GM18870 (cell line): ENCODE results near the gene CHST12.

Source experiments
- ATAC-seq: cut with Tn5 transposase; IDR thresholded peaks from one replicate; pipeline ENCODE4 v1.9.1; 2021; ENCODE audit warnings: moderate library complexity; ENCODE audit not compliant: unreplicated experiment

Gene CHST12

DNA sequence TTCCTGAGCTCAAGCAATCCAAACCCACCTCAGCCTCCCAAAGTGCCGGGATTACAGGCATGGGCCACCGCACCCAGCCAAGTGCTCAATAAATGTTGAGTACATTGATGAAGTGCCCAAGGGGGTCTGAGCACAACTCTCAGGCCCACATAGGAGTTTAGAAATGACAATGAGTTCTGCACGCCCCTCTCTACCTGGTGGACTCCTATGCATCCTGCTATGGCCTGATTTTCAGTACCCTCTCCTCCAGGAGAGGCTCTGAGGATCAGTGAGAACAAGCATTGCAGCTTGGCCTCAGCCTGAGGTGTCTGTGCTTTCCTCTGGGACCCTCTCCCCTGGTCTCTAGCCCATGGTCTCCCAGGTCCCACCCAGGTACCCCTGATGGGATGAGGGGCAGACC is 93.7 kb downstream of the CHST12 start:
- ATAC-seq: no peak

DNA sequence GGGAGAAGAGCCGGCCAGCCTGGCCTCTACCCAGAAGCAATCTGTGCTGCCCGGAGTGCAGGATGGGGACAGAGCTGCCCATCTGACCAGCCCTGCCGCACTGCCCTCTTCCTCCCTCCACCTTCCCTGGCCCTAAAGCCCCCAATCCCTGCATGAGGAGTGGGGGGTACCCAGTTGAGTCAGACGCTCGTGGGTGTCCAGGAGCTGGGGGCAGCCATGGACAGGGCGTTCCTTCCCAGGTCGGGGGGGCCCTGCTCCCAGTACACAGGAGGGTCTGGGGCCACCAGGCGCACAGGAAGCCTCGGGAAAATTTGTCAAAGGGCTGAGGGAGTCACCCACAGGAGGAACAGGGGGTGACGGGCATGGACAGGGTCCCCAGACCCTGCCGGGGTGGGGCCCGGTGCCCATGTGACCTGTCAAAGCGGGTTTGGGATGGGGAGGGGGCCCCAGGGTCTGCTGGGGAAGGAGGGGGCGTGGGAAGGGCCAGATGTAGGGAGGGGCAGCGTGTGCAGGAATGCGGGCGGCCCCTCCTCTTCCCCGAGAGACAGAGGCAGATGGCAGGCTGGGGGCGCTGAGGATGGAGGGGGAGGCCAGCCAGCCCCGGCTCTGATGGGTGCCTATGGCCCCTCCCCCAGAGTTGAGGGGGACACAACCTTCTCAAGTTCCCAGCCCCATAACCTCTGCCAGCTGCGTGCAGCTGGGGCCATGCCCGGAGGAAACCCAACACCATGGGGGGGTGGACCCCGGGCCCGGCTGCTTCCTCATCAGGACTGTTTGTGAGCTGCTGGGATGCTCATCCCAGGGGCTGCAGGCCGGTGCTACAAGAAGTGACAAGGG is 94.3 kb downstream of the CHST12 start:
- ATAC-seq: no peak
